Measurements from ENCODE around the gene DGKZ. TPM values are rescaled to one million over a fixed set of nuclear protein-coding genes. Genes with fewer than 3 reads are reported as not detected.
"Not testable (repeated sequence)": the region's sequence is repeated elsewhere in the genome, so short reads cannot be mapped to it uniquely, and the experiment has no call there.

The DGKZ gene
- total RNA-seq, 4 donors from 2014 or later: 13.5 to 55.3 (median 42.8) TPM

GRCh38 chr11:46372086-46372485 is 24.8 kb downstream of the DGKZ start:
- DNase-seq: no peak
- intact Hi-C loops (cut with DNase I; ENCODE audit: low total_unique reads): no loop called here
- Histone ChIP-seq H3K27me3 (no peaks in the 10 kb centered on the region), H3K27ac (no peak overlapping the region), H3K9me3 (no peaks in the 10 kb centered on the region), H3K36me3 (no peaks in the 10 kb centered on the region), H3K4me1 (no peaks in the 10 kb centered on the region), H3K4me3 (no peak overlapping the region)
- no peak for TF ChIP-seq CTCF (IDR thresholded peaks at IDR 0.05)
- no peak for TF ChIP-seq POLR2A (IDR thresholded peaks at IDR 0.05)

GRCh38 chr11:46372501-46372900 is 25.2 kb downstream of the DGKZ start:
- H3K27me3 ChIP-seq; DNase-seq; H3K4me3 ChIP-seq; H3K4me1 ChIP-seq; H3K27ac ChIP-seq; H3K36me3 ChIP-seq; H3K9me3 ChIP-seq; intact Hi-C loops (cut with DNase I; ENCODE audit: low total_unique reads): not testable (repeated sequence)

GRCh38 chr11:46373787-46374740 is 26.8 kb downstream of the DGKZ start:
- intact Hi-C loops (cut with DNase I; ENCODE audit: low total_unique reads): no loop called here
- DNase-seq: no peak
- no peaks in the 10 kb centered on the region for H3K4me1 ChIP-seq
- no peaks in the 10 kb centered on the region for H3K36me3 ChIP-seq
- no peak overlapping the region for H3K4me3 ChIP-seq
- no peak overlapping the region for H3K27ac ChIP-seq
- no peaks in the 10 kb centered on the region for H3K27me3 ChIP-seq
- no peak for TF ChIP-seq CTCF (IDR thresholded peaks at IDR 0.05)
- TF ChIP-seq POLR2A (IDR thresholded peaks at IDR 0.05): no peak
- no peaks in the 10 kb centered on the region for H3K9me3 ChIP-seq

- Histone ChIP-seq H3K4me3 (no peak overlapping the region), H3K4me1 (no peaks in the 10 kb centered on the region), H3K27ac (no peak overlapping the region), H3K9me3 (no peaks in the 10 kb centered on the region), H3K27me3 (no peaks in the 10 kb centered on the region), H3K36me3 (no peaks in the 10 kb centered on the region)
- intact Hi-C loops (cut with DNase I; ENCODE audit: low total_unique reads): no loop called here
- TF ChIP-seq CTCF (IDR thresholded peaks at IDR 0.05) (no peak), POLR2A (IDR thresholded peaks at IDR 0.05) (no peak)
- no peak for DNase-seq
Measured at GRCh38 chr11:46374815-46375214, 27.6 kb downstream of the DGKZ start.

- TF ChIP-seq CTCF (IDR thresholded peaks at IDR 0.05) (no peak), POLR2A (IDR thresholded peaks at IDR 0.05) (no peak)
- DNase-seq: no peak
- Histone ChIP-seq H3K27ac (no peak overlapping the region), H3K27me3 (no peaks in the 10 kb centered on the region), H3K4me1 (no peaks in the 10 kb centered on the region), H3K4me3 (no peak overlapping the region), H3K36me3 (no peaks in the 10 kb centered on the region), H3K9me3 (no peaks in the 10 kb centered on the region)
- intact Hi-C loops (cut with DNase I; ENCODE audit: low total_unique reads): no loop called here
Measured at GRCh38 chr11:46375392-46376101, 28.3 kb downstream of the DGKZ start.
